WTC11 (cell line): ENCODE data around the gene ETV3.

Experiments
- CTCF ChIP-seq: fragments of 200-600 bp; IDR thresholded peaks from 2 replicates; pipeline ENCODE4 v1.8.0; 2022; ENCODE audit warnings: antibody characterized with exemption
- FOXK1 ChIP-seq: sonication (generic); formaldehyde crosslinking; IDR thresholded peaks from 2 replicates; pipeline ENCODE4 v1.8.0; 2022; ENCODE audit warnings: mild to moderate bottlenecking, moderate library complexity, missing genetic modification reagents
- IRF2 ChIP-seq: sonication (generic); formaldehyde crosslinking; IDR thresholded peaks from 2 replicates; pipeline ENCODE4 v1.8.0; 2022; ENCODE audit warnings: low read depth, missing genetic modification reagents, borderline replicate concordance
- KAT7 ChIP-seq: sonication (generic); formaldehyde crosslinking; IDR thresholded peaks from 2 replicates; pipeline ENCODE4 v1.8.1; 2023; ENCODE audit warnings: missing genetic modification reagents, mild to moderate bottlenecking, borderline replicate concordance
- MLX ChIP-seq: sonication (generic); formaldehyde crosslinking; IDR thresholded peaks from 2 replicates; pipeline ENCODE4 v1.8.1; 2023; ENCODE audit warnings: mild to moderate bottlenecking, missing genetic modification reagents, moderate library complexity
- NFE2L1 ChIP-seq: sonication (generic); formaldehyde crosslinking; IDR thresholded peaks from 2 replicates; pipeline ENCODE4 v1.8.1; 2023; ENCODE audit warnings: missing genetic modification reagents
- NFYB ChIP-seq: sonication (generic); formaldehyde crosslinking; conservative IDR thresholded peaks from 2 replicates; pipeline ENCODE4 v1.8.0; 2022; ENCODE audit warnings: low read depth, missing genetic modification reagents
- TEAD4 ChIP-seq: sonication (generic); formaldehyde crosslinking; IDR thresholded peaks from 2 replicates; pipeline ENCODE4 v1.8.0; 2022; ENCODE audit warnings: mild to moderate bottlenecking, missing genetic modification reagents
- USF2 ChIP-seq: sonication (generic); formaldehyde crosslinking; IDR thresholded peaks from 2 replicates; pipeline ENCODE4 v1.8.1; 2023; ENCODE audit warnings: mild to moderate bottlenecking, missing genetic modification reagents, moderate library complexity
- ZNF121 ChIP-seq: sonication (generic); formaldehyde crosslinking; IDR thresholded peaks from 2 replicates; pipeline ENCODE4 v1.8.0; 2023; ENCODE audit warnings: missing genetic modification reagents
- ZNF396 ChIP-seq: fragments of 250-450 bp; sonication (Bioruptor Pico); IDR thresholded peaks from 2 replicates; pipeline ENCODE4 v1.8.0; 2021; ENCODE audit warnings: mild to moderate bottlenecking, moderate library complexity, borderline replicate concordance

GRCh38 chr1:157163273-157164127, 25.3 kb upstream of the ETV3 start:
- TF ChIP-seq CTCF (peak; percentile 83), NFYB (CRISPR knock-in tag) (no peak), ZNF121 (CRISPR knock-in tag) (no peak), ZNF396 (CRISPR knock-in tag) (no peak), TEAD4 (0 out of 2 replicates have a peak, but pooled peaks have one; percentile 34), KAT7 (no peak), NFE2L1 (CRISPR knock-in tag) (0 out of 2 replicates have a peak, but pooled peaks have one; percentile 38), MLX (CRISPR knock-in tag) (no peak), USF2 (no peak), FOXK1 (CRISPR knock-in tag) (no peak), IRF2 (CRISPR knock-in tag) (no peak)
